Activated T-helper 2 cell treated with anti-CD3 and anti-CD28 coated beads, Interferon-gamma antibody, Interleukin-2, Interleukin-4, amounts not matched to agents 10 μg/mL and 5 μg/mL and 100 μg/mL, durations not matched to agents 14 hours and 24 hours and 36 hours (primary cell): ENCODE measurements around the gene GPN1. TPM values are rescaled to one million over a fixed set of nuclear protein-coding genes. Genes with fewer than 3 reads are reported as not detected.

Source experiments
- DNase-seq: peaks from one replicate; pipeline ENCODE4 v3.0.0; 2021; ENCODE audit warnings: low spot score
- H3K27ac Mint-ChIP-seq: one replicate; pipeline ENCODE4 v1.8.0; 2021; ENCODE audit warnings: mixed read lengths
- H3K27me3 Mint-ChIP-seq: one replicate; pipeline ENCODE4 v1.8.0; 2021; ENCODE audit warnings: low read depth, mixed read lengths
- H3K36me3 Mint-ChIP-seq: one replicate; pipeline ENCODE4 v1.8.0; 2021; ENCODE audit warnings: low read depth, mixed read lengths
- H3K4me1 Mint-ChIP-seq: one replicate; pipeline ENCODE4 v1.8.0; 2021; ENCODE audit warnings: low read depth, mixed read lengths
- H3K4me3 Mint-ChIP-seq: one replicate; pipeline ENCODE4 v1.8.0; 2021; ENCODE audit warnings: low read depth, mild to moderate bottlenecking, moderate library complexity, mixed read lengths
- H3K9me3 Mint-ChIP-seq: one replicate; pipeline ENCODE4 v1.8.0; 2021; ENCODE audit warnings: mixed read lengths
- intact Hi-C: fragments of 100-400 bp; cut with micrococcal nuclease; formaldehyde crosslinking; loops from one replicate; pipeline ENCODE4 v1.15.1; 2023
- total RNA-seq: library from RNA; stranded (reverse); gene quantifications from 2 replicates; pipeline ENCODE4 v1.2.3, GENCODE V29; 2022

The GPN1 gene
- total RNA-seq, 1 donor from 2014 or later, result 54.3 TPM

- Mint-ChIP-seq H3K27me3 (no peaks in the 10 kb centered on the region), H3K4me1 (peaks cover 40% of the 10 kb centered on the region), H3K27ac (no peak overlapping the region), H3K36me3 (peaks cover 79% of the 10 kb centered on the region), H3K4me3 (no peak overlapping the region), H3K9me3 (no peaks in the 10 kb centered on the region)
- DNase-seq, result no peak
- intact Hi-C loops, result loop anchor here (5.0 kb wide), 1 partner anchor 46 kb away; no protein-coding TSS in a partner anchor
Observed at GRCh38 chr2:27636766-27637165, 7.9 kb downstream of the GPN1 start.

GRCh38 chr2:27638037-27638637 is 9.3 kb downstream of the GPN1 start:
- H3K27me3 Mint-ChIP-seq, result no peaks in the 10 kb centered on the region
- H3K4me1 Mint-ChIP-seq, result peaks cover 38% of the 10 kb centered on the region
- no peaks in the 10 kb centered on the region for H3K9me3 Mint-ChIP-seq
- H3K4me3 Mint-ChIP-seq, result peak overlapping the region; percentile 67
- intact Hi-C loops, result loop anchor here (1.0 to 5.0 kb wide), 7 partner anchors 10 to 287 kb away; partner anchors contain the start of genes GTF3C2, NRBP1, SLC4A1AP and SUPT7L
- peak overlapping the region; percentile 97 for H3K27ac Mint-ChIP-seq
- DNase-seq, result no peak
- H3K36me3 Mint-ChIP-seq, result peaks cover 76% of the 10 kb centered on the region

GRCh38 chr2:27638709-27639108 is 9.9 kb downstream of the GPN1 start:
- peak overlapping the region; percentile 97 for H3K27ac Mint-ChIP-seq
- peaks cover 77% of the 10 kb centered on the region for H3K36me3 Mint-ChIP-seq
- DNase-seq, result no peak
- peaks cover 38% of the 10 kb centered on the region for H3K4me1 Mint-ChIP-seq
- intact Hi-C loops, result loop anchor here (1.0 to 5.0 kb wide), 7 partner anchors 10 to 287 kb away; partner anchors contain the start of genes GTF3C2, NRBP1, SLC4A1AP and SUPT7L
- peak overlapping the region; percentile 67 for H3K4me3 Mint-ChIP-seq
- H3K27me3 Mint-ChIP-seq, result no peaks in the 10 kb centered on the region
- H3K9me3 Mint-ChIP-seq, result no peaks in the 10 kb centered on the region

- no peaks in the 10 kb centered on the region for H3K9me3 Mint-ChIP-seq
- no peaks in the 10 kb centered on the region for H3K27me3 Mint-ChIP-seq
- no peak overlapping the region for H3K27ac Mint-ChIP-seq
- peaks cover 33% of the 10 kb centered on the region for H3K4me1 Mint-ChIP-seq
- H3K4me3 Mint-ChIP-seq, result no peak overlapping the region
- intact Hi-C loops, result no loop called here
- H3K36me3 Mint-ChIP-seq, result peaks cover 71% of the 10 kb centered on the region
- DNase-seq, result no peak
Observed at GRCh38 chr2:27640722-27641245, 11.9 kb downstream of the GPN1 start.

- Mint-ChIP-seq H3K36me3 (peaks cover 69% of the 10 kb centered on the region), H3K4me3 (no peak overlapping the region), H3K9me3 (no peaks in the 10 kb centered on the region), H3K27me3 (no peaks in the 10 kb centered on the region), H3K4me1 (peaks cover 7% of the 10 kb centered on the region), H3K27ac (no peak overlapping the region)
- intact Hi-C loops, result no loop called here
- DNase-seq, result no peak
Observed at GRCh38 chr2:27645197-27645596, 16.3 kb downstream of the GPN1 start.

GRCh38 chr2:27647289-27647688 is 18.4 kb downstream of the GPN1 start:
- Mint-ChIP-seq H3K27ac (no peak overlapping the region), H3K9me3 (no peaks in the 10 kb centered on the region), H3K4me1 (no peaks in the 10 kb centered on the region), H3K4me3 (no peak overlapping the region), H3K27me3 (no peaks in the 10 kb centered on the region), H3K36me3 (peaks cover 63% of the 10 kb centered on the region)
- intact Hi-C loops, result no loop called here
- DNase-seq, result no peak

GRCh38 chr2:27647737-27648136 is 18.9 kb downstream of the GPN1 start:
- Mint-ChIP-seq H3K4me3 (no peak overlapping the region), H3K9me3 (no peaks in the 10 kb centered on the region), H3K27ac (no peak overlapping the region), H3K36me3 (peaks cover 64% of the 10 kb centered on the region), H3K4me1 (peaks cover 4% of the 10 kb centered on the region), H3K27me3 (no peaks in the 10 kb centered on the region)
- no peak for DNase-seq
- intact Hi-C loops, result no loop called here

- Mint-ChIP-seq H3K27ac (no peak overlapping the region), H3K27me3 (no peaks in the 10 kb centered on the region), H3K36me3 (peaks cover 77% of the 10 kb centered on the region), H3K4me3 (no peak overlapping the region), H3K9me3 (no peaks in the 10 kb centered on the region), H3K4me1 (peaks cover 9% of the 10 kb centered on the region)
- intact Hi-C loops, result no loop called here
- DNase-seq, result no peak
Observed at GRCh38 chr2:27651056-27651455, 22.2 kb downstream of the GPN1 start.

GRCh38 chr2:27652341-27652740 is 23.5 kb downstream of the GPN1 start:
- Mint-ChIP-seq H3K36me3 (peaks cover 78% of the 10 kb centered on the region), H3K9me3 (no peaks in the 10 kb centered on the region), H3K27me3 (no peaks in the 10 kb centered on the region), H3K4me1 (peaks cover 9% of the 10 kb centered on the region), H3K4me3 (no peak overlapping the region), H3K27ac (peak overlapping the region; percentile 61)
- intact Hi-C loops, result no loop called here
- DNase-seq, result no peak

GRCh38 chr2:27652790-27653189 is 23.9 kb downstream of the GPN1 start:
- no peaks in the 10 kb centered on the region for H3K9me3 Mint-ChIP-seq
- H3K27ac Mint-ChIP-seq, result peak overlapping the region; percentile 61
- intact Hi-C loops, result no loop called here
- no peak for DNase-seq
- H3K36me3 Mint-ChIP-seq, result peaks cover 73% of the 10 kb centered on the region
- no peaks in the 10 kb centered on the region for H3K27me3 Mint-ChIP-seq
- peaks cover 9% of the 10 kb centered on the region for H3K4me1 Mint-ChIP-seq
- H3K4me3 Mint-ChIP-seq, result no peak overlapping the region

- Mint-ChIP-seq H3K4me3 (no peak overlapping the region), H3K36me3 (peaks cover 67% of the 10 kb centered on the region), H3K9me3 (no peaks in the 10 kb centered on the region), H3K27ac (peak overlapping the region; percentile 68), H3K4me1 (peaks cover 9% of the 10 kb centered on the region), H3K27me3 (no peaks in the 10 kb centered on the region)
- intact Hi-C loops, result no loop called here
- DNase-seq, result no peak
Observed at GRCh38 chr2:27653397-27653796, 24.5 kb downstream of the GPN1 start.

GRCh38 chr2:27655155-27655951 is 26.5 kb downstream of the GPN1 start:
- no peaks in the 10 kb centered on the region for H3K27me3 Mint-ChIP-seq
- H3K9me3 Mint-ChIP-seq, result no peaks in the 10 kb centered on the region
- H3K36me3 Mint-ChIP-seq, result peaks cover 62% of the 10 kb centered on the region
- no peak for DNase-seq
- no peak overlapping the region for H3K27ac Mint-ChIP-seq
- intact Hi-C loops, result no loop called here
- no peak overlapping the region for H3K4me3 Mint-ChIP-seq
- peaks cover 18% of the 10 kb centered on the region for H3K4me1 Mint-ChIP-seq

- Mint-ChIP-seq H3K4me3 (peak overlapping the region; percentile 100), H3K27me3 (no peaks in the 10 kb centered on the region), H3K9me3 (no peaks in the 10 kb centered on the region), H3K36me3 (peaks cover 49% of the 10 kb centered on the region), H3K27ac (peak overlapping the region; percentile 24), H3K4me1 (peaks cover 38% of the 10 kb centered on the region)
- no peak for DNase-seq
- intact Hi-C loops, result no loop called here
Observed at GRCh38 chr2:27661371-27661770, 32.5 kb downstream of the GPN1 start.
